Keratinocyte (primary cell): ENCODE results near the gene INPP5K.
"Not testable (repeated sequence)": the region's sequence is repeated elsewhere in the genome, so short reads cannot be mapped to it uniquely, and the experiment has no call there.

Source experiments
- EZH2 ChIP-seq: IDR thresholded peaks from one replicate; pipeline ENCODE4 v1.6.1; 2012; ENCODE audit warnings: inconsistent platforms, mild to moderate bottlenecking, low read length, moderate library complexity
- TF ChIP-seq, protein P1 (sequence below), 3 experiments: IDR thresholded peaks in 1 of 3; conservative IDR thresholded peaks in 1 of 3; optimal IDR thresholded peaks in 1 of 3; 2 replicates in 2 of 3; 3 replicates in 1 of 3; pipeline versions ENCODE3 to v1.5.1; 2011; ENCODE audit warnings: low read length in 3 of 3, mild to moderate bottlenecking in 3 of 3, moderate library complexity in 2 of 3, control low read depth in 1 of 3, inconsistent platforms in 1 of 3; ENCODE audit not compliant: insufficient read depth in 2 of 3; ENCODE audit errors: extremely low read depth in 1 of 3

DNA sequence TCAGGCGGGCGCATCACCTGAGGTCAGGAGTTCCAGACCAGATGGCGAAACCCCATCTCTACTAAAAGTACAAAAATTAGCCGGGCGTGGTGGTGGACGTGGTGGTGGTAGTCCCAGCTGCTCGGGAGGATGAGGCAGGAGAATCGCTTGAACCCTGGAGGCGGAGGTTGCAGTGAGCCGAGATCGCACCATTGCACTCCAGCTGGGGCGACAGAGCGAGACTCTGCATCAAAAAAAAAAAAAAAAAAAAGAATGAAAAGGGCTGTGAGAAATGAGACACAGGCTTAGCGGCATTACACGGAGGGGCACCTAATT lies 47.0 kb upstream of the INPP5K start:
- TF ChIP-seq, protein P1, sequence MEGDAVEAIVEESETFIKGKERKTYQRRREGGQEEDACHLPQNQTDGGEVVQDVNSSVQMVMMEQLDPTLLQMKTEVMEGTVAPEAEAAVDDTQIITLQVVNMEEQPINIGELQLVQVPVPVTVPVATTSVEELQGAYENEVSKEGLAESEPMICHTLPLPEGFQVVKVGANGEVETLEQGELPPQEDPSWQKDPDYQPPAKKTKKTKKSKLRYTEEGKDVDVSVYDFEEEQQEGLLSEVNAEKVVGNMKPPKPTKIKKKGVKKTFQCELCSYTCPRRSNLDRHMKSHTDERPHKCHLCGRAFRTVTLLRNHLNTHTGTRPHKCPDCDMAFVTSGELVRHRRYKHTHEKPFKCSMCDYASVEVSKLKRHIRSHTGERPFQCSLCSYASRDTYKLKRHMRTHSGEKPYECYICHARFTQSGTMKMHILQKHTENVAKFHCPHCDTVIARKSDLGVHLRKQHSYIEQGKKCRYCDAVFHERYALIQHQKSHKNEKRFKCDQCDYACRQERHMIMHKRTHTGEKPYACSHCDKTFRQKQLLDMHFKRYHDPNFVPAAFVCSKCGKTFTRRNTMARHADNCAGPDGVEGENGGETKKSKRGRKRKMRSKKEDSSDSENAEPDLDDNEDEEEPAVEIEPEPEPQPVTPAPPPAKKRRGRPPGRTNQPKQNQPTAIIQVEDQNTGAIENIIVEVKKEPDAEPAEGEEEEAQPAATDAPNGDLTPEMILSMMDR (optimal IDR thresholded peaks at IDR 0.05 in 1 of 3, IDR thresholded peaks at IDR 0.05 in 1 of 3, conservative IDR thresholded peaks at IDR 0.05 in 1 of 3; ENCODE audit: extremely low read depth in 1 of 3, insufficient read depth in 2 of 3, low read length in 3 of 3), result not testable (repeated sequence)
- TF ChIP-seq EZH2, result not testable (repeated sequence)
